BJ (cell line): ENCODE measurements around the gene ENOX1. TPM values are rescaled to one million over a fixed set of nuclear protein-coding genes. Genes with fewer than 3 reads are reported as not detected.

ENCODE experiments used
- CTCF ChIA-PET: fragments of 350-600 bp; formaldehyde crosslinking; extraction: SDS; loops from one replicate; lab custom pipeline; 2021; ENCODE audit warnings: antibody characterized with exemption, inconsistent platforms; lab: Yijun Ruan, JAX
- POLR2A ChIA-PET: fragments of 300-600 bp; sonication (Branson Sonifier 250); formaldehyde crosslinking; extraction: SDS; loops from one replicate; lab custom pipeline; 2021; ENCODE audit warnings: antibody characterized with exemption; lab: Charles Lee
- DNase-seq: peaks from one replicate; pipeline ENCODE4 v3.0.0-alpha.2; 2011; ENCODE audit warnings: low read depth
- H3K27me3 ChIP-seq: 2 replicates; pipeline ENCODE4 v1.6.0; 2011; ENCODE audit warnings: low read length; ENCODE audit not compliant: control insufficient read depth, insufficient read depth
- H3K36me3 ChIP-seq: 2 replicates; pipeline ENCODE4 v1.5.1; 2011; ENCODE audit warnings: low read length; ENCODE audit not compliant: control insufficient read depth, insufficient read depth
- H3K4me3 ChIP-seq: 2 replicates; pipeline ENCODE4 v1.5.1; 2011; ENCODE audit warnings: low read depth, mild to moderate bottlenecking, control low read depth, low read length
- CTCF ChIP-seq: IDR thresholded peaks from 2 replicates; pipeline ENCODE4 v1.5.1; 2011; ENCODE audit warnings: low read depth, mild to moderate bottlenecking, control low read depth, inconsistent platforms, low read length, moderate library complexity; ENCODE audit not compliant: insufficient read depth
- polyA plus RNA-seq: library from polyadenylated mRNA; depleted of rRNA; stranded (reverse); fragments of >200 nt; gene quantifications from 2 replicates; pipeline ENCODE4 v1.2.3, GENCODE V29; 2011

ENOX1 gene
- polyA plus RNA-seq, 1 experiment: 2.1 TPM

GRCh38 chr13:43797869-43798268 is 11.1 kb upstream of the ENOX1 start:
- Histone ChIP-seq H3K4me3 (no peak overlapping the region), H3K27me3 (no peaks in the 10 kb centered on the region), H3K36me3 (no peaks in the 10 kb centered on the region)
- CTCF ChIA-PET: no interaction called here
- peak; percentile 23 for TF ChIP-seq CTCF
- POLR2A ChIA-PET: no interaction called here
- no peak for DNase-seq

GRCh38 chr13:43797159-43797558 is 10.4 kb upstream of the ENOX1 start:
- ChIA-PET POLR2A (no interaction called here), CTCF (no interaction called here)
- no peaks in the 10 kb centered on the region for H3K27me3 ChIP-seq
- DNase-seq: no peak
- no peaks in the 10 kb centered on the region for H3K36me3 ChIP-seq
- H3K4me3 ChIP-seq: no peak overlapping the region
- TF ChIP-seq CTCF: no peak

- TF ChIP-seq CTCF: no peak
- POLR2A ChIA-PET: no interaction called here
- CTCF ChIA-PET: interaction anchor here (1.2 to 1.3 kb wide), 2 partner anchors 10 to 711 kb away, joined by 3 to 5 read pairs; no protein-coding TSS in a partner anchor
- H3K36me3 ChIP-seq: no peaks in the 10 kb centered on the region
- H3K27me3 ChIP-seq: no peaks in the 10 kb centered on the region
- H3K4me3 ChIP-seq: no peak overlapping the region
- DNase-seq: no peak
Measured at GRCh38 chr13:43794416-43794815, 7.6 kb upstream of the ENOX1 start.

- no peak for DNase-seq
- ChIA-PET CTCF (interaction anchor here (0.6 to 1.5 kb wide), 4 partner anchors 12 to 1198 kb away, joined by 3 to 5 read pairs (median 4); no protein-coding TSS in a partner anchor), POLR2A (no interaction called here)
- Histone ChIP-seq H3K27me3 (no peaks in the 10 kb centered on the region), H3K36me3 (no peaks in the 10 kb centered on the region), H3K4me3 (no peak overlapping the region)
- no peak for TF ChIP-seq CTCF
Measured at GRCh38 chr13:43792076-43792881, 5.5 kb upstream of the ENOX1 start.

- H3K36me3 ChIP-seq: no peaks in the 10 kb centered on the region
- no peak overlapping the region for H3K4me3 ChIP-seq
- ChIA-PET POLR2A (no interaction called here), CTCF (interaction anchor here (0.9 to 1.6 kb wide), 5 partner anchors 10 to 701 kb away, joined by 3 to 4 read pairs (median 3); no protein-coding TSS in a partner anchor)
- no peaks in the 10 kb centered on the region for H3K27me3 ChIP-seq
- DNase-seq: no peak
- peak; percentile 56 for TF ChIP-seq CTCF
Measured at GRCh38 chr13:43787997-43788396, 1.2 kb upstream of the ENOX1 start.
